ENCODE measurements around the gene COL4A1.

The COL4A1 gene

DNA sequence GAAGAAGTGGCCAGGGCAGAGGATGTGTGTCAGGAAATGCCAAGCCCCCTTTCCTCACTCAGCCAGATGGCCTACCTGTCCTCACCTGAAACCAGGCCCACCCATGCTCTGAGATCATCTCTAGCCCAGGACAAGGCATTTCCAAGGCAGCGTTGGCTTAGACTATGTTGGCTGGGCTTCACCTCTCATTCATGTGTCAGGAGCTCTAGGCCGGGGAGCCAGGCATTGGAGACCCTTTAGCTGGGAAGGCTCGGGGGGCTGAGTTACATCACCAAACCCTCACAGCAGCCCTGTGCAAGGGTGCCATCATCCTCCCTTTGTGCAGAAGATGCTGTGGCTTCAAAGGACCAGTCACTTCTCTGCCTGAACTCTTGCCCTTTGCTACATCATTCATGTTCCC lies 40.1 kb upstream of the COL4A1 start:
- TF ChIP-seq POLR2A (IDR thresholded peaks at IDR 0.05; ENCODE audit: low read depth, low read length), result no peak
- no peak for DNase-seq (ENCODE audit: insufficient read length, low spot score)
- FAIRE-seq, result no peak

DNA sequence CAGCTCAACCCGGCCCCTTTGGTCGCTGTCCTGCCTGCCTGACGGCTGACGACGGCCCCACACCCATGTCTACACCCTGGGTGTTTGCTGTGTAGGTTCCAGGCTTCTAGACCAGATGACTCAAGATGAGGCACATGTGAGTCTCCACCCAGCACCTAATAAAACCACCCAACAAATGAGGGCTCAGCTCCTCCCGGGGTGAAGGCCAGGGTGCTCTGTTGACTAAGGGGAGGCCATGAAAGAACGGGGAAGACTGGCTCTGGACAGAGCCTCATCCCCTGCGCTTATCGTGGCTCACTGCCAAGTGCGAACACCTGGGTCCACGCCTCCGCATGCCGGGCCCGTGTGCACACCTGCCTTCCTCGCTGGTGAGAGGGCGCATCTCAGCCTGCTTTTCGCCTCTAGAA lies 39.7 kb upstream of the COL4A1 start:
- TF ChIP-seq POLR2A (IDR thresholded peaks at IDR 0.05; ENCODE audit: low read depth, low read length), result no peak
- peak; percentile 69 for FAIRE-seq
- DNase-seq (ENCODE audit: insufficient read length, low spot score), result peak; percentile 66

DNA sequence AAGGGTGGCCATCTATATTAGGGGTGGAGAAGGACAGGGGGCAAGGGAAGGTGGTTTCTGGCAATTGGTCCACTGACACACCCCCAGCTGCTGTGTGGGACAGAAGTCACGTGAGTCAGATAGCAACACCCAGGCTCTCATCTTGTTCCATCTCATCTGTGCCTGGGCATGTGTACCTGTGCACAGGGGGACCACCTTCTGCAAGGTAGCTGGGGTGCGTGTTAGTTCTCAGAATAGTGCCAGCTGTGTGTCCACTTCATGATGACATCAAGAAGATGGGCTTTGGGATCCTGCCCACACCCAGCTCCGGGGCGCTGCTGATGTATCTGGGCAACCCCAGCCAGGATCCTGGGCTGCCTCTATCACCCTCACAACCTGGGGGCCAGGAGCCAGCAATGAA lies 38.7 kb upstream of the COL4A1 start:
- no peak for DNase-seq (ENCODE audit: insufficient read length, low spot score)
- TF ChIP-seq POLR2A (IDR thresholded peaks at IDR 0.05; ENCODE audit: low read depth, low read length), result no peak
- no peak for FAIRE-seq

DNA sequence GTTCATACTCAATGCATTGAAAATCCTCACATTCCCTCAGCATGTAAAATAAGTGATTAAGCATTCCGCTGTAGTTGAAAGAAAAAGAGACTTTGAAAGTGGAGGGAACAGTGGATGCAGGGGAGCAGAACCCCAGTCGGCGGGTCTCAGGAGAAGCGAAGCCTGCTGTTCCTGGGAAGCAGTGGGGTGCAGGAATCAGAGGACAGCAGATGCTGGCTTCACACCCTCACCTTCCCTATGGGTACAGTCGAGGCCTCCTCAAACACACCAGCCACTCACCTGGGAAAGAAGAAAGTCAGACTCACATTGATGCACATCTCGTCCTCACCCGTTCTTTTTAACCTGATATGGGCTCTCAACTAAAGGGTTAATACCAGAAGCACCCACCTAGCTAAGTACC lies 38.3 kb upstream of the COL4A1 start:
- TF ChIP-seq POLR2A (IDR thresholded peaks at IDR 0.05; ENCODE audit: low read depth, low read length), result no peak
- DNase-seq (ENCODE audit: insufficient read length, low spot score) (no peak), FAIRE-seq (no peak)

DNA sequence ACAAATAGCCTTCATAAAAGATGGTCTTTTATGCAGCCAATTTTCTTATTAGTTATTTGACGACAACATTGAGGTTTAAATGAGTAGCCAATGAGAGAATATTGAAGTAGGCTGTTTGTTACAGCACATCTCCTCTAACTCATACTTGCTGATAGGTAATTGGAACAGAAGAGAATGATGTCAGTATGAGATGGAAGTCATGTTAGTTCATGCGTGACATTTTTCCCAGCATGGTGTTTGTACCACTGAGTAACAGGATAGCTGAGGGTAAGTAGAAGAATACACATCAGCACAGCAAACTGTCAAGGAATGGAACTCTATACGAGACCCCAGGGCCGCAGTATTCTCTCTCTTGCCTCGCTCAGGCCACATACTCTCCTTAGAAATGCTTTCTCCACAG lies 37.4 kb upstream of the COL4A1 start:
- DNase-seq (ENCODE audit: insufficient read length, low spot score) (no peak), FAIRE-seq (peak; percentile 20)
- no peak for TF ChIP-seq POLR2A (IDR thresholded peaks at IDR 0.05; ENCODE audit: low read depth, low read length)

DNA sequence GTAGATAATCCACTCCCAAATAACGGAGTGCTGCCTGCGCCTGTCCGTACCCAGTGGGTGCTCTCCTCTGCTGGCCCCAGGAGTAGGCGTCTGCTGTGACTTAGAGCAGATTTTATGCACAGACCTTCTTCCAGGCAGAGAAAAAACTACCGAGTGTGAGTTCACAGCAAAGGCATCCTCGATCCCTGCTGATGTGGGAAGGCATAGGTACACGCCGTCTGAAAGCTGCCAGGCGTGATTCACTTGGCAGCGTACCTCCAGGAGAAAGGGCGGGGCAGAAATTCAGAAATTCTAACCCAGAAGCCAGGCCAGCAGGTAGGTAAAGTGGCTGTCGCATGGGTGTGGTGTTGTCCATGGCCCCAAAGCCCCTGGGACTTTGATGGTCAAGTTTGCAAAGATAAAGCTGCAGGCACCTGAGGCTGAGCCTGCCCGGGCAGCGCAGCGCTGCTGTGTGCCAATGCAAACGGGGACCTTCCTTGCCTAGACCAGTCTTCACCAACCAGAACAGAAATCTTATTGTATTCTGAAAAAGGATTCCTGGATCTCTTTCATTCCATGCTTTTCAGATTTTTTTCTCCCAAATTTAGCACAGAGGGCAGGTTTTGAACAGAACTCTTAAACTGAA lies 36.4 kb upstream of the COL4A1 start:
- TF ChIP-seq POLR2A (IDR thresholded peaks at IDR 0.05; ENCODE audit: low read depth, low read length), result no peak
- FAIRE-seq (no peak), DNase-seq (ENCODE audit: insufficient read length, low spot score) (no peak)

DNA sequence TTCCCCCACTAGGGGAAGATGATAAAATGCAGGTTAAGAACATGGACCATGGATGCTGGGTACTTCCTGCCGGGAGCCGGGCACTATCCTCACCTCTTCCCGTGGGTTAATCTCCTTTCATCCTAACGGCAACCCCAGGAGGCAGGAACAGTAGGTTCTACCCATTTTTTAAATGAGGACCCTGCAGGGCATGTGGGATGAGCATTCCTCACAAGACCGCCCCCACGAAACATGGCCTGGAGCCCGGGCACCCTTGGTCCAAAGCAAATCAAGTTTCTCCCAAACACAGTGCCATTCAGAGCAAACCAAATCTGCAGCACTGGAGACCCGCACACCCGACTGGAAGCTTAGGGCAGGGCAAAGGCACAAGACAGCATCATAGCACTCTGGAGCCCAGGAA lies 35.5 kb upstream of the COL4A1 start:
- DNase-seq (ENCODE audit: insufficient read length, low spot score) (no peak), FAIRE-seq (no peak)
- no peak for TF ChIP-seq POLR2A (IDR thresholded peaks at IDR 0.05; ENCODE audit: low read depth, low read length)

DNA sequence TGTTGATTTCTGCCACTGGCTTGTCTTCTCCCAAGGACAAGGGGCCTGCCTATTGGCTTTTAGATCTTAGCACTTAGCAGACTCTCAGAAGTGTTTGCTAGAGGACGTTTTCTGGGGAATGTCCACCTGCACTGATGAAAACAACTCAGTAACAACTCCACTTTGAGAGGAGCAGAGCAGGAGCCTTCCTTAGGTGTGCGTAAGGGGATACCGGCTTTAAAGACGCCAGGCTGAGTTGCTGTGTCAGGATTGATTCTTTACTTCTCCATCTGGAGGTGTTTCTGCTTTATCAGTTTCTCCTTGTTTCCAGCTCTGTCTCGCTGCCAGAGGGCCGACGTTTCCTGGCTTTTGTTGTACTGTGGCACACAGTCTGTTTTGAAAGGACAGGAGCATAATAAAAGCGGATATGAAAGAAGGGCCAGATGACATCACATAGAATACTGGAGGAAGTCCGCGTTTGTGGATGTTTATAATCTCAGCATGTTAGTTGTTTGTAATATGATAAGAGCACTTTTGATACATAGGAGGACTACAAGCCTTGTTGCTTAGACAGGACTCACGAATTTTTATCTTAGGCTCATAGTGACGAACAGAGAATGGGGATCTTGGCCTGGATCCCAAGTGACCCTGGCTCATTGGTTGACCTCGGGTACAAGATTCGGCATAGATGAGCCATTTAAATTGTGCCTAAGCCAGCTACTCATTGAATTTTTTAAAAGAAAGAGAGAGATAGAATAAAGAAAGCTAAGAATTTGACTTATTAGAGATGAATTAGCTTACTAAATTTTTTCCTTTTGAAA lies 34.7 kb upstream of the COL4A1 start:
- DNase-seq (ENCODE audit: insufficient read length, low spot score), result no peak
- TF ChIP-seq POLR2A (IDR thresholded peaks at IDR 0.05; ENCODE audit: low read depth, low read length), result no peak
- FAIRE-seq, result no peak

DNA sequence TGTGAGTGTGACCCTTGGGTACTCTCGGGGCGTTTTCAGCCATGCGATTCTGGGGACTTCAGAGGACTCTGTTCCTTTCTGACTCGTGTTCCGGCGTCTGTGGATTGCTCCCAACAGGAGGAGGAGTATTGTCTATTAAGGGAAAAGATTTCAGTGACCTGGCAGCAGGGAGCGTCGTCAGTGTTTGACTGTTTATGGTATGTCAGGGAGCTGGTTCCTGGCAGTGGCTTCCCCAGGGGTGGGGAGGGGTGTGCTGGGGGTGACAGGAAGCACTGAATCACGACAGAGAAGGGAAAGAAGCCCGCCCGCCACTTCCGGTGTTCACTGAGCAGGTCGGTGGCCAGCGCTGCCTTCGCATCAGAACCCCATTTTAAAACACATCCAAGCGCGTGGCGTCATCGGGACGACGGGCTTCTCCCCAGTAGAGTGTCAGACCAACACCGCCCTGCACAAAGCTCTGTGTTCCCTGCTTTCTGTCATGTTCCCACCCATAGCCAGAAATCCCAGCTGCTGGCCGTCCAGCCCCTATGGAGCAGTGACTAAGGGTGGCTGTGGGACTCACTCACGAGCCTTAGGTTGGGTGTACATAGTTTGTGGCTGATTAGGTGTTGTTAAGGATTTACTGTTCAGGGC lies 34.0 kb upstream of the COL4A1 start:
- DNase-seq (ENCODE audit: insufficient read length, low spot score) (no peak), FAIRE-seq (no peak)
- TF ChIP-seq POLR2A (IDR thresholded peaks at IDR 0.05; ENCODE audit: low read depth, low read length), result no peak

DNA sequence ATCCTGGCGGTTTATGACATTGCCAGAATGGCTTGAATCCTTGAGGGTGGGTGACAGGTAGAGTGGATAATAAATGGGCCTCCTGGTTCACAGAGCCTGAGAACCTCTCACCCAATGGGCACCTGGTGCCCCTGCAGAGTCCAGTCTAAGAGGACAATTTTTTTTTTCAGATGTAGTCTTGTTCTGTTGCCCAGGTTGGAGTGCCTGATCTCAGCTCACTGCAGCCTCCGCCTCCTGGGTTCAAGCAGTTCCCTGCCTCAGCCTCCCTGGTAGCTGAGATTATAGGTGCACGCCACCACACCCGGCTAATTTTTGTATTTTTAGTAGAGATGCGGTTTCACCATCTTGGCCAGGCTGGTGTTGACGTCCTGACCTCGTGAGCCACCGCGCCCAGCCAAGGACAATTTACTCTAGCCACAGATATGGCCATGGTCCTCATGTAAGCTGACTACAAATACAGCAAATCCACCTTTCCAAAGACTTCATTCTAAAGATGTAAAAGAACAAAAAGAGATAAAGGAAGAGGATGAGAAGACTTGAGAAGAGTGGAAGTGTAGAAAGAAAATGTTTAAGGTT lies 33.1 kb upstream of the COL4A1 start:
- no peak for TF ChIP-seq POLR2A (IDR thresholded peaks at IDR 0.05; ENCODE audit: low read depth, low read length)
- DNase-seq (ENCODE audit: insufficient read length, low spot score) (no peak), FAIRE-seq (no peak)

DNA sequence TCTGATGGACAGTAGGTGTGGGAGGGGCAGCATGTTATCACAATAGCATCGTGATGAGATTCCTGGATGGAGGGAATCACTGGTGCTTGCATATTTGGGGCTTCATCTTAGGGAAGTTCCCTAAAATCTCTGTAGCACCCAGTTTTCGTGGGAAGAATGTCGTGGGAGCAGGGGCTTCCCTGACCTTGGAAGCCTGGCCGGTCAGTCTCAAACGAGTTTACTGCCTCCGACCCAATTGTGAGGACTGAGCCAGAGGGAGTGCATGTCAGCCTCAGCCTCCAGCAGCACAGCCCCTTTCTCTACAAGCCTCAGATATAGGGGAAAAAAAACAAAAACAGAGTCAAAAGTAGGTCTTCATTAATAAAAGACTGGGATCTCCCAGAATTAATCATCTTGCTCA lies 32.3 kb upstream of the COL4A1 start:
- DNase-seq (ENCODE audit: insufficient read length, low spot score) (no peak), FAIRE-seq (no peak)
- no peak for TF ChIP-seq POLR2A (IDR thresholded peaks at IDR 0.05; ENCODE audit: low read depth, low read length)

DNA sequence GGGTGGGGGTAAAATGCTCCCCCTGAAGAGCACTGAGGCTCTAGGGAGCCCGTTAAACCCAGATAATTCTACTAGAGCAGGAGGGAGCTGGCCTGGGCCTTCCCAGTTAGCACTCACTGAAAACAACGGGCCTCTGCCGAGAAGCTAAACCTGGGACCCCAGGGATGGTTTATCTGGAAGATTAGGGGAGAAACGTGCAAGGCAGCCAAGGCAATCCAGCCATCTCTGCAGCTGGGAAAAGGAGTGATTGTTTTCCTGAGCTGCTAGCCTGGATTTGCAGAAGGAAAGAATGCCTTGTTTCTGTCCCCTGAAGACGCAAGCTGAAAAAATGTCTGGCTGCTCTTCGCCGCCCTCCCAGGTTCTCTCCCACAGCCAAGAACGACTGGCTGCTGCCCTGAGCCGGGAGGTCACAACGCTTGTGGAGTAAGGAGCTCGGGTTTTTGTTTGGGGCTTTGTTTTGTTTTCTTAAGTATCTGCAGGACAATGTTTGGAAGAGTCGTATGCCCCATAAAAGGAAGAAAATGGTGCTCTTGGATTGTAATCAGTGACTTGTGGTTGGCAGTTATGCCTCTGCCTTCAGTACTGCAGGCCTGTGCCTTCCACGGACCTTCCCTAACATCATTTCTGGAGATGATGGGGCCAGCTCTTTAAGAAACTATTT lies 31.6 kb upstream of the COL4A1 start:
- no peak for TF ChIP-seq POLR2A (IDR thresholded peaks at IDR 0.05; ENCODE audit: low read depth, low read length)
- FAIRE-seq (no peak), DNase-seq (ENCODE audit: insufficient read length, low spot score) (no peak)

DNA sequence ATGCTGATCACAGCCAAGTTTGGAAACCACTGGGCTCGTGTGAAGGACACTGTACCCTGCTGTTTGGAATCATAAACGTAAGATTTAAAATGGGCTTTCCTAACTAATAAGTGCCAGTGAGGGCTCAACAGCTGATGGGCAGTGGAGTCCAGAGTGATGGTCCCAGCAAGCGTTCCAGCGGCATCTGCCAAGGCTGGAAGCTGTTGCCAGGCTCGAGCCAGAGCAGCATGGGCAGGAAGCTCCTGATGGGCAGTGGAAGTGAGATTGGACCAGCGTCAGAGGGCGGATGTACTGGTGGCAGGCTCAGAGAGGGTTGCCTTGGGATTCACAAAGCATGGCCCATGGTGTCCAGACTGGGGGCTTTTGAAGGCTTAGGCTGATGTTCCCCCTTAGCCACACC lies 30.3 kb upstream of the COL4A1 start:
- FAIRE-seq (no peak), DNase-seq (ENCODE audit: insufficient read length, low spot score) (no peak)
- no peak for TF ChIP-seq POLR2A (IDR thresholded peaks at IDR 0.05; ENCODE audit: low read depth, low read length)

DNA sequence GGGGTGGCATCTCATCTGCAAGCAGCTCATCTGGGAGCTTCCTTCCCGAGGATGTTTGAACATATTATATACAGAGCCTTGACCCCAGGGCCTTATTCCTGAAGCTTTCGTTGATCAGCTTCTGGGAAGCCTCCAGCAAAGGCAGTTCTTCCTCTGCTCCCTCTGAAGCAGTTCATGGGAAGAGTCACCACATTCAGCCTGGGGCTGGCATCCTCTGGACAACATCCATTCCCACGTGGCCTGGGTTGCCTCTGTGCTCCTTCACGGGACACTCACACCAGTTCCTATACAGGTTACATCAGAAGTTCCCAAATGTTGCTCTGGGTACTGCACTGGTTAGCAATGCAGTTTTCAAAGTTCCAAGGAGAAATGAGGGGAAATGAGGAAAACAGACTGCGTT lies 29.7 kb upstream of the COL4A1 start:
- no peak for FAIRE-seq
- no peak for DNase-seq (ENCODE audit: insufficient read length, low spot score)
- TF ChIP-seq POLR2A (IDR thresholded peaks at IDR 0.05; ENCODE audit: low read depth, low read length), result no peak
